GM19043 (cell line): ENCODE results near the gene MKNK2.

Experiments used
- ATAC-seq: cut with Tn5 transposase; IDR thresholded peaks from one replicate; pipeline ENCODE4 v1.9.1; 2021; ENCODE audit warnings: low read depth; ENCODE audit not compliant: unreplicated experiment

Gene MKNK2

DNA sequence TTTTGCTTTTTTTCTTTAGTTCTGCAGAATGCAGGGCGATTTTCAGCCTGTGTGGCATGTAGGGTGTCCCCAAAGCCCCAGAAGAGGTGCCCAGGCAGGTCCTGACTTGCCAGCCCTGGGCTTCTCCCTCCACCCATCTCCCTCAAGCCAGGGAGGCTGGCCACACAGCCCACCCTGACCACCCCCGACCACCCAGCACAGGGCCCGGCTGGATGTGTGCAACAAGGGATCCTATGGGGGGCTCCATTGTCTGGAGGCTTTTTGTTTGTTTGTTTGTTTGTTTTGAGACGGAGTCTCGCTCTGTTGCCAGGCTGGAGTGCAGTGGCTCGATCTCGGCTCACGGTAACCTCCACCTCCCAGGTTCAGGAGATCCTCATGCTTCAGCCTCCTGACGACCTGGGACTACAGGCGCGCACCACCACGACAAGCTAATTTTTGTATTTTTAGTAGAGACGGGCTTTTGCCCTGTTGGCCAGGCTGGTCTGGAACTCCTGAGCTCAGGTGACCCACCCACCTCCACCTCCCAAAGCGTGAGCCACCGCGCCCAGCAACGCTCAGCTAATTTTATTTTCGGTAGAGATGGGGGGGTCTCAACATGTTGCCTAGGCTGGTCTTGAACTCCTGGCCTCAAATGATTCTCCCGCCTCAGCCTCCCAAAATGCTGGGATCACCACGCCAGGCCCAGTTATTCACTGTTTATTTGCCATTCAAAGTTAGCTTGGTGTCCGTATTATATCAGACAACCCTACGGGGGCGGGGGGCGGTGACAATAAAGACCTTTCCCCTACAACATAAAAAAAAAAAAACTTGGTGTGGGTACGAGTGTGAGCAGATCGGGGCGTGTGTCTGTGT is 7.8 kb upstream of the MKNK2 start:
- no peak for ATAC-seq

DNA sequence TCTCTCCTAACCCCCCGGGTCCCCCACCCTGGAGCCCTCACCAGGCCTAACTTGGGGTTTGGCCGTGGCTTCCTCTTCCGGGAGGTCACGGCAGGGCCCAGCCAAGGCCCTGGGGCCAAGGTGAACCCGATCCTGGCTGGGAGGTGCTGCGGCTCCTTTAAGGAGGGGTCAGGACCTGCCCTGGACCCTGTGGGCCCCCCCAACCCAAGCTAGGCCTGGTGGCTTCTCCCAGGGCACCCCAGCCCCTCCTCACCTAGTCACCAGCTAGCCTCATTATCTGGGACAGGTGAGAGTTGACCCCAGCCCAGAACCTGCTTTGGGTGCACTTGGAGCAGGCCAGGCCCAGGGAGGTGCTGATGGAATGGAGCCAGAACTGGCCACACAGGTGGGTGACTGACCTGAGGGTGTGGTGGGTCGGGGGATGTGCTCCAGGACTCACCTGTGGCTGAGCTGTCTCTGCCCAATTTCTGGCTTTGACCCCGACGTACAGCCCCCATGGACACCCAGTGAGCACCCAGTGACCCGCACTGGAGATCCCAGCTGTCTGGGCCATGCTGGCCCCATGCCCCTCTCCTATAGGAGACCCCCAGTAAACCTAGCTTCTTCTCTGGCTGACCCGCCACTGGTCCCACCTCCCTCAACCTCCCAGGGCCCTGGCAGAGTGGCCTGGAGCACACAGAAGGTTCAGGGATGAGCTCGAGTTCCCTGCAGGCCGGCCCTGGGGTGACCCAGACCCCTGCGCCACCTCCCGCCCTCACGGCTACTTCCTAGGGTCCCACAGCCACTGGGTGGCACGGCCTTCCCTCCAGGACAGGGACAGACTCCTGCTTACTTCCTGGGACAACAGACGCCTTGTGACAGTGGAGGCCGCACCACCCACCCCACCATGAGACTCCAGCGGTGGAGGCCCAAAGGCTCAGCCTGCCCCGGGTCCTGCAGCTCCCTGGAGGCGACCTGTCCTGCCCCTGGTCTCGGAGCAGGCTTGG is 6.7 kb upstream of the MKNK2 start:
- ATAC-seq: no peak

DNA sequence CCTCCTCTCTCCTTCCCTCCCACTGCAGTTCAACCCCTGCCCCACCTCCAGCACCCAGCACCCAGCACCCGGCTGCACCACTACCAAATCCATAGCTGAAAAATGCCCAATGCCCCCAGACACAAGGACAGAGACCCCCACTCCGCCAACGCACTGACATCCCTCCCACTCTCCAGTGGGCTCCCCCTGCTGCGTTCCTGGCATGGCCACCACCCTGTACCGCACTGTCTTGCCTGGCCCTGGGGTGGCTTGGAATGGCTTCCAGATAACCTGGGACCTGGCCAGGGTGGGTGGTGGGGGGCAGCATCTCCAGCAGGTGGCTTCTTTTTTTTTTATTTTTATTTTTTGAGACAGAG is 5.8 kb upstream of the MKNK2 start:
- no peak for ATAC-seq

DNA sequence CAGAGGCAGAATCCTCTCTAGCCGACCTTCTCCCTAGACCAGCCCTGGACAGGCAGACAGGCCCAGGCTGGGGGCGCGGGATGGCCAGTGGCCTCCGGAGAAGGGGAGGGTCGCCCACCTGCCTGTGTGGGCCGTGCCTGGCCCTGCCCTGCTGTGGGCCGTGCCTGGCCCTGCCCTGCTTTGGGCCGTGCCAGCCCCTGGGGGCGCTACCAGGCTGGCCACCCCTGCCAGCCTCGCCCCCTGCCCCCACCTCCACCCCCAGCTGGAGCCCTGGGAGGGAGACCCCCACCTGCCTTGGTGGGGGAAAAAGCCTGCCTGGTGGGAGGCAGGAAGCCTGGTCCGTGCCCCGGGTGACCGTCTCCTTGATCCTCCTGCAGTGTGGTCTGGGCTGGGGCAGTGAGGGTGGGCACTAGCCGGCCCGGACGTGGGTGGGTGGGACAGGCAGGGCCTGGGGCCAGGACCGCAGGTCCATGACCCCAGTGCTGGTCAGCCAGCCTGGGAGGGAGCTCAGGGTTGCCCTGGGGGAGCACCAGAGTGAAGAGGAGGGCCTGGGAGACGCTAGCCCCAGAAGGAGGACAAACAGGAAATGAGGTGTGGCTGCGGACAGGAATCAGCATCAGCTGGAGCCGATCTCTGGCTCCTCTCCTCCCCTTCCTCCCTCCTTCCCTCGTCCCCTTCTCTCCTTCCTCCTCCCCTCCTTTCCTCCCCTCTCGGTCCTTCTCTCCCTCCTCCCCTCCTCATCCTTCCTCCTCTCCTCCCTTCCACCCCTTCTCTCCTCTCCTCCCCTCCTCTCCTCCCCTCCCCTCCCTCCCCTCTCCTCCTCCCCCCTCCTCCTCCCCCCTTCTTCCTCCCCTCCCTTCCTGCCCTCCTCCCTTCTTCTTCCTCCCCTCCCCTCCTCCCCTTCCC is 5.1 kb upstream of the MKNK2 start:
- no peak for ATAC-seq

DNA sequence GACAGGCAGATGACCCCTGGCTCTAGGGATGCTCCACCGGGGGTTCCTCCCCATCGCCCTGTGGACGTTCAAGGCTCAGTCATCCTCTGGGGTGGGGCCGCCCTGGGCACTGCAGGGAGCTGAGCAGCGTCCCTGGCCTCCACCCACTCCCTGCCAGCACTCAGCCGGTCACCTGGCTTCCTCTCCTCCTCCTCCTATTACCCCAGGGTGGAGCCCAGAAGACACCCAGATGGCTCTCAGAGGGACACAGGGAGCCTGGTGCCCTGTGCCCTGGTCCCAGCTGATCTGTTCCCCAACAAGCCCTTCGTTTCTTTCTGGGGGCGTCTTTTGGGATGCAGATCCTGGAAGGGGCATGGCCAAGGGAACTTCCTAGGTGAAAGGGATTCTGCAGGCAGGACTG is 3.7 kb upstream of the MKNK2 start:
- ATAC-seq: no peak

DNA sequence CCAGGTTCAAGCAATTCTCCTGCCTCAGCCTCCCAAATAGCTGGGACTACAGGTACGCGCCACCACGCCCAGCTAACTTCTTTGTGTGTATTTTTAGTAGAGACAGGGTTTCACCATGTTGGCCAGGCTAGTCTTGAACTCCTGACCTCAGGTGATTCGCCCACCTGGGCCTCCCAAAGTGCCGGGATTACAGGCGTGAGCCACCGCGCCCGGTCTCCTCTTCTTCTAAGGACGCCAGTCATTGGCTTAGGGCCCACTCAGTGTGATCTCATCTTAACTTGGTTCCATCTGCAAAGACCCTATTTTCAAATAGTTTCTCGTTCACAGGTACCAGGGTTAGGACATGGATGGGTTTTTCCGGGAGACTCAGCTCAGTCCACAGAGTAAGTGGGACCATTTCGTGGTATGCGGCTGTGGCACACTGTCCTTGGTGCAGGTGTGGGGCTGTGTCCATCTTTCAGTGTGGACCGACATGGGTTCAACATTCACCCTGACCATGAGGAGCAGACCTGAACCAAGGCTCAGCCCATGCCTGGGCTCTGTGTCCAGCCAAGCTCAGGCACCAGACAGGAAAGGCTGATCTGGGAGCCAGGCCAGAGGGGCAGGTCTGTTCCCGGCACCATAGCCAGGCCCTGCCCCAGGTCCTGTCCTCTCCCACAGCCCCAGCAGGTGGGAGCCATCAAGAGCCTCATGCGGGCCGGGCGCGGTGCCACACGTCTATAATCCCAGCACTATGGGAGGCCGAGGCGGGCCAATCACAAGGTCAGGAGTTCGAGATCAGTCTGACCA is 2.8 kb upstream of the MKNK2 start:
- ATAC-seq: no peak

DNA sequence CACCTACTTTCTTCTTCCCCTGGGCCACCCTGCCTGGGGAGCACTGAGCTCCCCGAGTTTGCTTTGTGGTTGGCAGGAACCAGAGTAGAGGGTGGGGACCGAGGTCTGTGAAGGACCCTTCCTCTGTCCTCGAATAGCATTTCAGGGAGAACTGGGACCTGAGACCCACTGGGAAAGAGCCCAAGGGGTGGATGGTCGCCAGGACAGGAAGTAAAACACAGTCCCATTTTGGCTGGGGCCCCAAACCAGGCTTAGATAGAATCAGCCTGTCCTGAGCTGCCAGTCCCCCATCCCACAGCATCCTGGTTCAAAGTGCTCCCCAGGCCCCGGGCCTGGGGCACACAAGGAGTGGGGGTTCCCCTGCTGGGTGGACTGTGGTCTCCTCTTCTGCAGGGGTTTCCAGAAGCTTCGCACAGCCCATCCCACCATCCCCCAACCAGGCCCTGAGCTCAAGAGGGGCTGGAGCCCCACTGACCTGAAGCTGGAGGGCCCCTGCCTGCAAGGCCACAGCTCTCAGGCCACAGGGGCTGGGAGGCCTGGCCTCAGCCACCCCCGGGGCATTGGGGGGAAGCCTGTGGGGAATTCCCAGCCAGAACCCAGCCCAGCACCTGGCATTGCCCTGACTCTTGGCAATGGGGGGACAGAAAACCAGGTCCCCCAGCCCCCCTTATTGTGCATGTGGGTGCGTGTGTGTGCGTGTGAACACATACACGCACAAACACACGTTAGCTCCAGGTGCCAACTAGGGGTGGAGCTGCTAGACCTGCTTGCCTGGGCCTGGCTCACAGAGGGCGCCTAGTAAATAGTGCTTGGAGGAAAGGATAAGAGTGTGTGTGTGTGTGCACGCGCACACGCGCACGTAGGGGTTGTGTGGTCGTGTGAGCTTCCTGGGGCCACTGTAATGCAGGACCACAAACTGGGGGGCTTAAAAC is 995 bp upstream of the MKNK2 start:
- no peak for ATAC-seq

DNA sequence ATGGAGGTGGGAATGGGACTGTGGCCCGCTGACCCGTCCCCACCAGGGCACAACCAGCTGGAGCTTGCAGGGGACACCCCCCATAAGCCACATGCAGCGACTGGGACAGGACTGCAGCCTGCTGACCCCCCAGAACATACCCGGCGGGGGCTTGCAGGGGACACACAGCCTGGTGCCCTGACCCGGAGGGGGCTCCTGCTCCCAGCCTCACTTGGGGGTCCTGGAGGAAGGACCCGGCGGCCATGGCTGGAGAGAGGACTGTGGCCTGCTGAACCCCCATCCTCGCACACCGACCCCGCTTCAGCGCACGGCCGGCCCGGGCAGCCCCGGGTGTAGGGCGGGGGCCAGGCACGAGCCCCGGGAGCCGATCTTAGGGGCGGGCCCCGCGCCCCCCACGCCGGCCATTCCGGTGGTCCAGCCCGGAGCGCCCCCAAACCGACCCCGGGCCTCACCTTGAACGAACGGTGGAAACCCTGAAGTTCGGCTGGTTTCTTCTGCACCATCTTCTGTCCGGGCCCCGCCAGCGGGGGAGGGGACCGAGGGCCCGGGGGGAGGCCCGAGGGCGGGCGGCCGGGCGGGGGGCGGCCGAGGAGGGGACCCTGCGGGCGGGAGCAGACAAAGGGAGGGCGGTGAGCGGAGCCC is 574 bp downstream of the MKNK2 start:
- no peak for ATAC-seq

DNA sequence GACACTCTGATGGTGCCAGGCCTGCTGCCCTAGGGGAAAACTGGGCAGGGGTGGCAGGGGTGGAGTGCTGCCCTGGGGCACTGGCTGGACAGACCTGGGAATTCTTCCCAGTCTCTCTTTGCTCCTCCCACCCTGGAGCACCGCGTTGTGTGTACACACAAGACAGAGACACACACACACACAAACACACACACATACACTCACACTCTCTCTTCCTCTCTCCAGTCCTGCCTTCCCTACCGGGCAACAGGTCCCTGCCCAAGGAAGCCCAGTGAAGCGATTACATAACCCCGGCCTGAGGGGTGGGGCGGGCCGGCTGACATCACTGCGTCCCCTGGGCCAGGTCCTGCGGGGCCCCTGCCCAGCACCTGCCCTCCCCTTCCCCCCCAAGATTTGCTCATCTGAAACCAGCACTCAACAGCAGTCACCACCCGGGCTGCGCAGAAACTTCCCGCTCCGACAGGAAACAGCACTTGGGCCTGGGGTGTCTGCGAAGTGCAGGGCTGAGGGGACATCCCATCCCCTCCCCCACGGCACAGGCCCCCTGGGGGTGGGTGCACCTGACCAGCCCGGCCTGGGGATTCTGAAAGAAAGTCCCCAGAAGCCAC is 1.2 kb downstream of the MKNK2 start:
- ATAC-seq: no peak

DNA sequence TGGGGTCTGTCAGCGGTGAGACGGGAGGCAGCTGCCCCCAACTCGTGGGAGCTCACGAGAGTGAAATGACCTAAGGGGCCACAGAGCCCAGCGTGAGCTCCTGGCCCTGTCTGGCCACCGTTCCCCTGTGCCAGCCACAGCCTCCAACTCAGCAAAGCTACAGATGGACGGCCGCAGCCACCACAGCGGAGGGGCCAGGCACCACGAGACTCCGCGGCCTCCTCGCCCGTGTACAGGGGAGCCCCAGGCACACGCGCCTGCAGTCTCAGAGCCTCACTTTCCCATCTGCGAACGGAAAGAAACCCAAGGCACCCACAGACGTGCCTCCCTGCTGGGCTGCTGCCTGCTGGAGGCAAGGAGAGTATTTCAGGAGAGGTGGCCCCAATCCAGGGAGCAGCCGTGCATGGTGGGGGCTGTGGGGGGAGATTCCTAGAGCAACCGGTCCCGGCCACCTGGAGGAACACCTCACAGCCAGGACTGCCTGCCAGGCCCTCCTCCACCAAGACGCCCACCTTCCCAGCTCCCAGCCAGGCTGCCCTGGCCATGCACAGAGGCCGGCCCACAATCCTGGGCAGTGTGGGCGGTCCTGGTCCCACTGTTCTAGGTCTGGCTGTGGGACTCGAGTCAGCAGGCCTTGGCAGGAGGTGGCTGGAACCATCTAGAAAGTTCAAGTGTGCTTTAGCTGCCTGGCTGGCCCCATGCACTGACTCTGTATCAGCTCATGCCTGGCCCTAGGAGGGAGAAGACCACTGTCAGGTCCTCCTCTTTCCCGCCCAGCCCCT is 1.9 kb downstream of the MKNK2 start:
- no peak for ATAC-seq

DNA sequence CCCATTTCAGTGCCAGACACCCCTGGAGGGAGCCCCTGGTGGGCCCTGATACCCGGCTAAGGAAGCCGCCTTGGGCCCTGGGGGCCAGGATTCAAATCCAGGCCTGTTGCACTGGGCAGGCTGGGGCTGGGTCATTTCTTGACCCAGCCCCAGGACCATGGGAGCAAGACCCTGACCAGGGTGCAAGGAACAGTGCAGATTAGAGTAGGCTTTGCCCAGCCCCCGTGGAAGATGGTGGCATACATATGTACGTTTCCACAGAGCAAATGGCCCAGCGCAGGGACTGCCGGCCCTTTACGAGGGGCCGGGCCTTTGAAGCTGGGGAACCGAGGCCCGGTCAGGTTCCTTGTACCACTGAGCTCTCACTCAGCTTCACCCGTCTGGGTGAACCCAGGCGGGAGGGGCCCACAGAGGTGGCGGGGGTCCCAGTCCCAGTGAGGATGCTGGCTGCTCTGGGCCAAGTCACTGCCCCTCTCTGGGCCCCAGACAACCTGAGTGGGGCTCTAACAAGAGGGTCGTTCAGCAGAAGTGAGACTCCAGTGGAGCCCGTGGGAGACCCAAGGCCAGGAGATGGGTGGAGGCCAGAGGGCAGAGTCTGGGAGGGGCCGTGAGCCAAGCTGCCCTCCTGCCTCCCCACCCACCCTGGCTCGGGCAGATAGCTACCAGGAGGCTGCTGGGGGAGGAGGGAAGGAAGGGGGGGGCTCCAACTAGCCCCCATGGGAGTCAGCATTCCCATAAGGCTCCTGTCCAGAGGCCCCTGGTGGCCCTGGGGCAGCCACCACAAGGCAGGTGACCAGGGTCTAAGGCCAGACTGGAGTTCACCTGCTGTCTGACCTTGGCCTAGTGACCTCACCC is 2.7 kb downstream of the MKNK2 start:
- ATAC-seq: no peak

DNA sequence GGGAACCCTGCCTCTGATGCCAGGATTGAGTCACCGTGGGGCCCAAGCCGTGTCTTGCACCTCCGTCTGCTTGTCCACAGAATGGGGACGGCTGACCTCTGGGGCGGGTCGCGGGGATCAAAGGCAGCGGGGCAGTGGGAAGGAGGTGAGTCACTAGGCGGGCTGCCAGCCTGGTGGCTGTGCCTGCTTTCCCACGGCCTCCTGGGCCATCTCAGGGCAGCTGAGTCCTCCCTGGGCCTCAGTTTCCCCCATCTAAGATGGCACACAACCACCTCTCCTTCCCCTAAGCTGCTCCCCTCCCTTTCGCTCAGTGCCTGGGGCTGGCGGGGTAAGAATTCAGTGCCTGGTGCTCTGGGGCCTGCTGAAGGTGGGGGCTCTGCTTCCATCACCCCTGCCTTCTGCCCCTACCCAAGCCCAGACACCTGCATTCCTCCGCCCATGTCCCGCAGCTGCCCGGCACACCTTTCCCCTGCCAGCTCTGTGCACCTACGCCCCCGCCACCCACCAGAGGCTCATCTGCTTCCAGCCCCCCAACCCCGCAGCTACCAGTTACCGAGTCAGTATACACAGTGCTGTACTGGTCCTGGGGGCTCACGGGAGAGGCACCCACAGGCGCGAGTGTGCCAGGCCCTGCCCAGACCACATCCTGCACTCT is 3.5 kb downstream of the MKNK2 start:
- no peak for ATAC-seq

DNA sequence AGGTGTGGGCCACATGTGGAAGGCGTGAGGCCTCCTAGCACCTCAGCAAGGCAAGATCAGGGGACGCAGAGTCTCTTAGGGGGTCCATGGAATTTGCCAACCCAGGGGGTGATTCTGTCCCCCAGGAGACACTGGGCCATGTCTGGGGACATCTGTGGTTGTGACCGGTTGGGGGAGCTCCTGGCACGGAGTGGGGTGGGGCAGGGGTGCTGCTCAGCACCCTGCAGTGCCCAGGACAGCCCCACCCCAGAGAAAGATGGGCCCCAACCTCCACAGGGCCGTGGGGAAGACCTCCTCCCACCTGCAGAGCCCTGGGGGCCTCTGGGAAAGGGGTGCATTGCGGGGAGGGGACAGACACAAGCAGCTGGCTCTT is 4.0 kb downstream of the MKNK2 start:
- no peak for ATAC-seq

DNA sequence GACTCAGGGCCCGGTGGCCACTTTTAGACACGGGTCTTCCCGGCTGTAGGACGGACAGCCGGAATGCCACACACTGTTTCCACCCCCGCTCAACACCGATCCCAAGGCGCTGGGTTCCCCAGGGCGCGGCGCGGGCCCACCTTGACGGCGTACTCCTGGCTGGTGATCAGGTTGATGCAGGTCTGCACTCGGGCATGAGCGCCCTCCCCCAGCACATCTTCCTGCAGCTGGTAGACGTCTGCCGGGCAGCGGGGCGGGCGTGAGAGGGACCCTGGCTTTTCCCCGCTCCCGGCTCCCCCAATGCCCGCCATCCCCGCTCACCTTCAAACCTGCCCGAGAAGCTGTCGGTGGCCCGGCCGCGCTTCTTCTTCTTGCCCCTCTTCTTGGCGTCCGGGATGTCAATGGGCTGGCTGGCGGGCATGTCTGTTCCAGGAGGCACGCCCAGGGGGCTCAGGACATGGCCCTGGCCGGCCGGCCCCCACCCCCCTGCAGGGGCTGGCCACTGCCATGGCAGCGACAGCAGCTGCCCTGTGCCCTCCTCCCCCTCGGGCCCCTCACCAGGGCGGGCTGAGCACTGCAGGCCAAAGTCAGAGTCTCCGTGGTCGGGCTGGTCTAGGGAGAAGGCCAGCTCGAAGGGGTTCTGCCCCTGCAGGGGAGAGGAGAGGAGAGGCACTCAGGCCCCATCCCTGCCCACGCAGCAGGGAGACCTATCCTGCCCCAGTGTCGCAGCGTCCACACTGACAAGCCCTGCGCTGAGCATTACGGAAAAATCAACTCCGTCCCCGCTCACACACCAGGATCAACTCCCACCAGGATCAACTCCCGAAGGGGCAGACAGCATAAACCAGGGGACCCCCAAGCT is 4.8 kb downstream of the MKNK2 start:
- no peak for ATAC-seq

DNA sequence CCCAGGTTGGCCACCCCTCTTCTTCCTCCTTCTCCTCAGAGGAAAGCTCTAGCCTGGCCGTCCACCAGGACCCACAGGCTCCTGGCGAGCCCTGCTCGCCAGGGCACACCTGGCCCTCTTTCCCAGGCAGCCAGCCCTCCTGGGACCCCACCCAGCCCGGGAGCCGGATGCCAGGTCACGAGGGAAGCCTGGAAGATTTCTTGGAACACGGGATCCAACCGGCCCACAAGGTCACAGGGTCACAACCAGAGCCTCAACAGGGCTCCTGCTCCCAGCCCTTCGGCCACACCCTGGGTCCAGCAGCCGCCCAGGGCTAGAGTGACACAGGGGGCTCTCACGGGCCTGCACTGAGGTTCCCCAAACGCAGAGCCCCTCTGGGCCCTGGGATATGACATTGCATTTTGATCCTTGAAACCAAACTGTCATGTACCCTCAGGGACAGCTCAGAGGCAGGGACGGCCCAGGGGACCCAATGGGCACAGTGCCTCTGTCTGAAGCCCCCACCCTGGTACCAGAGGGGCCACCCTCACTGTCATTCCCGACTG is 5.5 kb downstream of the MKNK2 start:
- ATAC-seq: no peak
